Lower lobe of right lung (tissue), 2 donors: ENCODE results near the gene GTF2E1. TPM values are rescaled to one million over a fixed set of nuclear protein-coding genes. Genes with fewer than 3 reads are reported as not detected.

ENCODE experiments used
- ATAC-seq, 2 donors: fragments of 200-7000 bp; cut with Tn5 transposase; one replicate each; pipeline ENCODE4 v1.9.1; 2020 to 2022; ENCODE audit warnings: mild to moderate bottlenecking in 2 of 2, moderate library complexity in 2 of 2
- DNase-seq: peaks from one replicate; pipeline ENCODE4 v3.0.0-alpha.2; 2020
- H3K27ac ChIP-seq: fragments of 200-600 bp; one replicate; pipeline ENCODE4 v1.8.0; 2022
- H3K27me3 ChIP-seq: fragments of 200-600 bp; one replicate; pipeline ENCODE4 v1.8.0; 2022; ENCODE audit warnings: low read depth
- H3K36me3 ChIP-seq: fragments of 200-600 bp; one replicate; pipeline ENCODE4 v1.8.0; 2022; ENCODE audit warnings: mild to moderate bottlenecking
- H3K4me1 ChIP-seq: fragments of 200-600 bp; one replicate; pipeline ENCODE4 v1.8.0; 2022
- H3K4me3 ChIP-seq: fragments of 200-600 bp; one replicate; pipeline ENCODE4 v1.8.0; 2022; ENCODE audit warnings: mild to moderate bottlenecking
- H3K9me3 ChIP-seq: fragments of 200-600 bp; one replicate; pipeline ENCODE4 v1.8.0; 2022
- CTCF ChIP-seq: fragments of 200-600 bp; IDR thresholded peaks from one replicate; pipeline ENCODE4 v1.8.0; 2022; ENCODE audit warnings: antibody characterized with exemption, mild to moderate bottlenecking
- intact Hi-C: fragments of 100-400 bp; cut with DNase I; formaldehyde crosslinking; loops from one replicate; pipeline ENCODE4 v1.11.0; 2022
- total RNA-seq: library from RNA; stranded (reverse); fragmentation: NEBNext Ultra II Directional; extraction: Animal tissue kit (Norgen Biotek cat#: 25700); gene quantifications from one replicate; pipeline ENCODE4 v1.2.1, GENCODE V29; 2021
- donor health status: DM: no; HTN: yes; CAD: no; lungs with severe emphysema.

GTF2E1 gene
- total RNA-seq, 1 donor from 2014 or later: 18.5 TPM

GRCh38 chr3:120795017-120795648 is 52.6 kb downstream of the GTF2E1 start:
- H3K27me3 ChIP-seq: no peaks in the 10 kb centered on the region
- no peak overlapping the region for H3K27ac ChIP-seq
- TF ChIP-seq CTCF: peak; percentile 74
- ATAC-seq (peak; percentile 90 to 93), DNase-seq (peak; percentile 83)
- no peaks in the 10 kb centered on the region for H3K36me3 ChIP-seq
- H3K4me3 ChIP-seq: no peak overlapping the region
- intact Hi-C loops: loop anchor here (10.0 kb wide), 1 partner anchor 230 kb away; no protein-coding TSS in a partner anchor
- no peaks in the 10 kb centered on the region for H3K4me1 ChIP-seq
- H3K9me3 ChIP-seq: no peaks in the 10 kb centered on the region

- DNase-seq: no peak
- H3K36me3 ChIP-seq: no peaks in the 10 kb centered on the region
- no peak overlapping the region for H3K4me3 ChIP-seq
- intact Hi-C loops: loop anchor here (10.0 kb wide), 1 partner anchor 231 kb away; no protein-coding TSS in a partner anchor
- no peak for TF ChIP-seq CTCF
- no peak for ATAC-seq
- H3K27me3 ChIP-seq: no peaks in the 10 kb centered on the region
- no peaks in the 10 kb centered on the region for H3K4me1 ChIP-seq
- no peak overlapping the region for H3K27ac ChIP-seq
- H3K9me3 ChIP-seq: no peaks in the 10 kb centered on the region
These were observed 53.4 kb downstream of the GTF2E1 start for GRCh38 chr3:120795959-120796358.

- ATAC-seq (no peak), DNase-seq (no peak)
- no peak for TF ChIP-seq CTCF
These were observed 54.4 kb downstream of the GTF2E1 start for GRCh38 chr3:120796976-120797375.

GRCh38 chr3:120797857-120798256 is 55.3 kb downstream of the GTF2E1 start:
- H3K27ac ChIP-seq: no peak overlapping the region
- H3K36me3 ChIP-seq: no peaks in the 10 kb centered on the region
- no peak for TF ChIP-seq CTCF
- H3K9me3 ChIP-seq: no peaks in the 10 kb centered on the region
- H3K4me1 ChIP-seq: no peaks in the 10 kb centered on the region
- ATAC-seq: no peak
- H3K4me3 ChIP-seq: no peak overlapping the region
- intact Hi-C loops: loop anchor here (10.0 kb wide), 1 partner anchor 233 kb away; no protein-coding TSS in a partner anchor
- no peak for DNase-seq
- H3K27me3 ChIP-seq: no peaks in the 10 kb centered on the region

More at GRCh38 chr3:120796976-120797375, 54.4 kb downstream of the GTF2E1 start:
- H3K4me3 ChIP-seq: no peak overlapping the region
- no peaks in the 10 kb centered on the region for H3K27me3 ChIP-seq
- no peak overlapping the region for H3K27ac ChIP-seq
- H3K36me3 ChIP-seq: no peaks in the 10 kb centered on the region
- H3K9me3 ChIP-seq: no peaks in the 10 kb centered on the region
- H3K4me1 ChIP-seq: no peaks in the 10 kb centered on the region
- intact Hi-C loops: loop anchor here (10.0 kb wide), 1 partner anchor 232 kb away; no protein-coding TSS in a partner anchor

- no peaks in the 10 kb centered on the region for H3K27me3 ChIP-seq
- H3K9me3 ChIP-seq: no peaks in the 10 kb centered on the region
- H3K4me3 ChIP-seq: no peak overlapping the region
- intact Hi-C loops: loop anchor here (10.0 kb wide), 1 partner anchor 234 kb away; no protein-coding TSS in a partner anchor
- H3K4me1 ChIP-seq: no peaks in the 10 kb centered on the region
- no peak for TF ChIP-seq CTCF
- ATAC-seq: no peak
- DNase-seq: no peak
- no peaks in the 10 kb centered on the region for H3K36me3 ChIP-seq
- no peak overlapping the region for H3K27ac ChIP-seq
These were observed 55.8 kb downstream of the GTF2E1 start for GRCh38 chr3:120798346-120798745.
